HepG2 (cell line): ENCODE results near the gene RAMP3. TPM values are rescaled to one million over a fixed set of nuclear protein-coding genes. Genes with fewer than 3 reads are reported as not detected.
A peak's percentile ranks its signal among the peaks of the same experiment; 100 is the strongest.

Experiments used
- KLF12 ChIP-seq: sonication (generic); formaldehyde crosslinking; IDR thresholded peaks from 2 replicates; pipeline ENCODE4 v1.4.0; 2020; ENCODE audit warnings: missing genetic modification reagents, borderline replicate concordance
- KLF13 ChIP-seq: sonication (generic); formaldehyde crosslinking; IDR thresholded peaks from 2 replicates; pipeline ENCODE4 v1.4.0; 2020; ENCODE audit warnings: mild to moderate bottlenecking, missing genetic modification reagents
- MEIS1 ChIP-seq: sonication (generic); formaldehyde crosslinking; IDR thresholded peaks from 2 replicates; pipeline ENCODE4 v1.9.0; 2021; ENCODE audit warnings: mild to moderate bottlenecking, missing genetic modification reagents, moderate library complexity, borderline replicate concordance
- MTF2 ChIP-seq: sonication (generic); formaldehyde crosslinking; IDR thresholded peaks from 2 replicates; pipeline ENCODE4 v1.5.0; 2020; ENCODE audit warnings: missing genetic modification reagents, borderline replicate concordance
- PLRG1 ChIP-seq: fragments of 450-650 bp; conservative IDR thresholded peaks from 2 replicates; pipeline ENCODE4 v1.6.1; 2016
- SP2 ChIP-seq: sonication (generic); formaldehyde crosslinking; IDR thresholded peaks from 2 replicates; pipeline ENCODE4 v1.5.1; 2020; ENCODE audit warnings: mild to moderate bottlenecking, missing genetic modification reagents
- SRSF4 ChIP-seq: fragments of 200-400 bp; formaldehyde crosslinking; IDR thresholded peaks from one replicate; pipeline ENCODE4 v1.6.1; 2018; ENCODE audit warnings: mild to moderate bottlenecking, low read depth, low read length, moderate library complexity; ENCODE audit not compliant: poor library complexity, severe bottlenecking
- TOE1 ChIP-seq: sonication (generic); formaldehyde crosslinking; IDR thresholded peaks from 2 replicates; pipeline ENCODE4 v1.4.0; 2020; ENCODE audit warnings: mild to moderate bottlenecking, missing genetic modification reagents
- ZBTB8A ChIP-seq: sonication (generic); formaldehyde crosslinking; IDR thresholded peaks from 2 replicates; pipeline ENCODE4 v1.4.0; 2020; ENCODE audit warnings: mild to moderate bottlenecking, low read depth, missing genetic modification reagents, borderline replicate concordance
- ZNF256 ChIP-seq: sonication (generic); formaldehyde crosslinking; conservative IDR thresholded peaks from 2 replicates; pipeline ENCODE4 v1.4.0; 2020; ENCODE audit warnings: missing genetic modification reagents
- ZNF264 ChIP-seq: sonication (generic); formaldehyde crosslinking; IDR thresholded peaks from 2 replicates; pipeline ENCODE4 v1.4.0; 2020; ENCODE audit warnings: missing genetic modification reagents
- ZNF383 ChIP-seq: sonication (generic); formaldehyde crosslinking; IDR thresholded peaks from 2 replicates; pipeline ENCODE4 v1.4.0; 2020; ENCODE audit warnings: missing genetic modification reagents, mild to moderate bottlenecking, borderline replicate concordance
- polyA plus RNA-seq, 8 experiments: library from polyadenylated mRNA; depleted of rRNA in 3 of 8; stranded (reverse) in 7 of 8; unstranded in 1 of 8; fragments of >200 nt; fragmentation: Illumina TruSeq in 4 of 8; extraction: Trizol in 4 of 8; gene quantifications; 2 replicates each; pipeline versions ENCODE4 v1.2.1 to v1.2.3, GENCODE V29; 2011 to 2016; ENCODE audit warnings: low read depth in 4 of 8, missing spikeins in 1 of 8, mixed read lengths in 1 of 8; ENCODE audit not compliant: insufficient read depth in 1 of 8
- total RNA-seq, 5 experiments: library from RNA; depleted of rRNA; stranded (reverse); fragments of >200 nt; fragmentation: Illumina TruSeq; extraction: Trizol; gene quantifications; 2 replicates each; pipeline ENCODE4 v1.2.3, GENCODE V29; 2016; ENCODE audit warnings: low read depth in 1 of 5
- TF ChIP-seq, protein P1 (sequence below): sonication (generic); formaldehyde crosslinking; IDR thresholded peaks from 2 replicates; pipeline ENCODE4 v1.8.0; 2022; ENCODE audit warnings: low read depth, missing genetic modification reagents
- TF ChIP-seq, protein P2 (sequence below): sonication (generic); formaldehyde crosslinking; conservative IDR thresholded peaks from 2 replicates; pipeline ENCODE4 v1.4.0; 2020; ENCODE audit warnings: mild to moderate bottlenecking, missing genetic modification reagents, moderate library complexity
- TF ChIP-seq, protein P3 (sequence below): sonication (generic); formaldehyde crosslinking; IDR thresholded peaks from 2 replicates; pipeline ENCODE4 v1.5.1; 2020; ENCODE audit warnings: missing genetic modification reagents, mild to moderate bottlenecking, borderline replicate concordance
- TF ChIP-seq, protein P4 (sequence below): sonication (generic); formaldehyde crosslinking; IDR thresholded peaks from 2 replicates; pipeline ENCODE4 v1.4.0; 2020; ENCODE audit warnings: missing genetic modification reagents
- TF ChIP-seq, protein P5 (sequence below): sonication (generic); formaldehyde crosslinking; conservative IDR thresholded peaks from 2 replicates; pipeline ENCODE4 v1.5.0; 2020; ENCODE audit warnings: missing genetic modification reagents

RAMP3 gene
- total and polyA plus RNA-seq, 2 of the 13 experiments (the other 11 are each of a cell fraction or from before 2014, with no cell fraction given) = not detected

DNA sequence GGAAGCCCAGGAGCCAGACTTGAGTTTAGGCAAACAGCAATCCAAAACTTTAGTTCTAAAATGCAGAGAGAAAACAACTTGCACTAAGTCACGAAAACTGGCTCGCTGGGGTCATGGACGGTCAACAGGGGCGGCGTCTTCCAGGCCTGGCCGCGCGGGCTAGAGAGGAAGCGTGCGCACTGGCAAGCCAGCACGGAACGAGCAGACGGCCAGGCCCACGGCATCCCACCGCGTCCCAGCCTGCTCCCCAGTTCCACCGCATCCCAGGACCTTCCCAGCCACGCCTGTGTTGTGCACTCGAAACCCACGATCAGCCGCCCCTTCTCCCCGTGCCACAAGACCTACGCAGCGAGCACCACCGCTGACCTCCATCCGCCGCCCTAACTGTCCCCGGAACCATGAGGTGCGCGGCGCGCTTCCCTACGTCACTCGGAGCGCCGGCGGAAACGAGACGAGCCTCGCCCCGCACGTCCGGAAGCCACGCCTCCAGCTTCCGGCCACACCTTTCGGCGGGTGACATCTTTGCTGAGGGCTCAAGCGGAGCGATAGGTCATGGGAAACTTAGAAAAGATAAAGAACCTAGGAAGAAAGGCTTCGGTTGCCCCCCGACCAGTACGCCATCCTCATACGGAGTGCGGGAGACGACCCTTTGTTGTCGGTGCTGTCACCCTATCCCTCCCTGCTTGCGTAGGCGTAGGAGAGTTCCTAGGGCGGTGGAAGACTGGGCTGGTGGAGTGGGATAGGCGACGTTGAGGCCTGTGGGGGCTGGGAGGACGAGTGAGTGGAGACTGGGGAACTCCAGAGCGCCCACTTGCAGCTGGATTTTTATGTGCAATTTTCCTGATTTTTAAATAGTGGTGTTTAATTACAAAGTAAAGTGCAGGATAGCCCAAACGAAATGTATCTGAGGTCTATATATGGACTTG, 46.0 kb upstream of the RAMP3 start, which contains the start of gene TBRG4 (continued):
- TF ChIP-seq, protein P1, sequence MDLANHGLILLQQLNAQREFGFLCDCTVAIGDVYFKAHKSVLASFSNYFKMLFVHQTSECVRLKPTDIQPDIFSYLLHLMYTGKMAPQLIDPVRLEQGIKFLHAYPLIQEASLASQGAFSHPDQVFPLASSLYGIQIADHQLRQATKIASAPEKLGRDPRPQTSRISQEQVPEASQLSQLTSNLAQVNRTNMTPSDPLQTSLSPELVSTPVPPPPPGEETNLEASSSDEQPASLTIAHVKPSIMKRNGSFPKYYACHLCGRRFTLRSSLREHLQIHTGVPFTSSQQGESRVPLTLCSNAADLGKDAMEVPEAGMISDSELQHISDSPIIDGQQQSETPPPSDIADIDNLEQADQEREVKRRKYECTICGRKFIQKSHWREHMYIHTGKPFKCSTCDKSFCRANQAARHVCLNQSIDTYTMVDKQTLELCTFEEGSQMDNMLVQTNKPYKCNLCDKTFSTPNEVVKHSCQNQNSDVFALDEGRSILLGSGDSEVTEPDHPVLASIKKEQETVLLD (CRISPR knock-in tag) = peak; percentile 81
- TF ChIP-seq, protein P2, sequence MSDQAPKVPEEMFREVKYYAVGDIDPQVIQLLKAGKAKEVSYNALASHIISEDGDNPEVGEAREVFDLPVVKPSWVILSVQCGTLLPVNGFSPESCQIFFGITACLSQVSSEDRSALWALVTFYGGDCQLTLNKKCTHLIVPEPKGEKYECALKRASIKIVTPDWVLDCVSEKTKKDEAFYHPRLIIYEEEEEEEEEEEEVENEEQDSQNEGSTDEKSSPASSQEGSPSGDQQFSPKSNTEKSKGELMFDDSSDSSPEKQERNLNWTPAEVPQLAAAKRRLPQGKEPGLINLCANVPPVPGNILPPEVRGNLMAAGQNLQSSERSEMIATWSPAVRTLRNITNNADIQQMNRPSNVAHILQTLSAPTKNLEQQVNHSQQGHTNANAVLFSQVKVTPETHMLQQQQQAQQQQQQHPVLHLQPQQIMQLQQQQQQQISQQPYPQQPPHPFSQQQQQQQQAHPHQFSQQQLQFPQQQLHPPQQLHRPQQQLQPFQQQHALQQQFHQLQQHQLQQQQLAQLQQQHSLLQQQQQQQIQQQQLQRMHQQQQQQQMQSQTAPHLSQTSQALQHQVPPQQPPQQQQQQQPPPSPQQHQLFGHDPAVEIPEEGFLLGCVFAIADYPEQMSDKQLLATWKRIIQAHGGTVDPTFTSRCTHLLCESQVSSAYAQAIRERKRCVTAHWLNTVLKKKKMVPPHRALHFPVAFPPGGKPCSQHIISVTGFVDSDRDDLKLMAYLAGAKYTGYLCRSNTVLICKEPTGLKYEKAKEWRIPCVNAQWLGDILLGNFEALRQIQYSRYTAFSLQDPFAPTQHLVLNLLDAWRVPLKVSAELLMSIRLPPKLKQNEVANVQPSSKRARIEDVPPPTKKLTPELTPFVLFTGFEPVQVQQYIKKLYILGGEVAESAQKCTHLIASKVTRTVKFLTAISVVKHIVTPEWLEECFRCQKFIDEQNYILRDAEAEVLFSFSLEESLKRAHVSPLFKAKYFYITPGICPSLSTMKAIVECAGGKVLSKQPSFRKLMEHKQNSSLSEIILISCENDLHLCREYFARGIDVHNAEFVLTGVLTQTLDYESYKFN (CRISPR knock-in tag) = peak; percentile 69
- TF ChIP-seq, protein P3, sequence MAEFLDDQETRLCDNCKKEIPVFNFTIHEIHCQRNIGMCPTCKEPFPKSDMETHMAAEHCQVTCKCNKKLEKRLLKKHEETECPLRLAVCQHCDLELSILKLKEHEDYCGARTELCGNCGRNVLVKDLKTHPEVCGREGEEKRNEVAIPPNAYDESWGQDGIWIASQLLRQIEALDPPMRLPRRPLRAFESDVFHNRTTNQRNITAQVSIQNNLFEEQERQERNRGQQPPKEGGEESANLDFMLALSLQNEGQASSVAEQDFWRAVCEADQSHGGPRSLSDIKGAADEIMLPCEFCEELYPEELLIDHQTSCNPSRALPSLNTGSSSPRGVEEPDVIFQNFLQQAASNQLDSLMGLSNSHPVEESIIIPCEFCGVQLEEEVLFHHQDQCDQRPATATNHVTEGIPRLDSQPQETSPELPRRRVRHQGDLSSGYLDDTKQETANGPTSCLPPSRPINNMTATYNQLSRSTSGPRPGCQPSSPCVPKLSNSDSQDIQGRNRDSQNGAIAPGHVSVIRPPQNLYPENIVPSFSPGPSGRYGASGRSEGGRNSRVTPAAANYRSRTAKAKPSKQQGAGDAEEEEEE = 0 out of 2 replicates have a peak, but pooled peaks have one; percentile 57
- TF ChIP-seq ZBTB8A (CRISPR knock-in tag) = peak; percentile 82; the same call in 1 of the 2 replicates
- TF ChIP-seq, protein P4, sequence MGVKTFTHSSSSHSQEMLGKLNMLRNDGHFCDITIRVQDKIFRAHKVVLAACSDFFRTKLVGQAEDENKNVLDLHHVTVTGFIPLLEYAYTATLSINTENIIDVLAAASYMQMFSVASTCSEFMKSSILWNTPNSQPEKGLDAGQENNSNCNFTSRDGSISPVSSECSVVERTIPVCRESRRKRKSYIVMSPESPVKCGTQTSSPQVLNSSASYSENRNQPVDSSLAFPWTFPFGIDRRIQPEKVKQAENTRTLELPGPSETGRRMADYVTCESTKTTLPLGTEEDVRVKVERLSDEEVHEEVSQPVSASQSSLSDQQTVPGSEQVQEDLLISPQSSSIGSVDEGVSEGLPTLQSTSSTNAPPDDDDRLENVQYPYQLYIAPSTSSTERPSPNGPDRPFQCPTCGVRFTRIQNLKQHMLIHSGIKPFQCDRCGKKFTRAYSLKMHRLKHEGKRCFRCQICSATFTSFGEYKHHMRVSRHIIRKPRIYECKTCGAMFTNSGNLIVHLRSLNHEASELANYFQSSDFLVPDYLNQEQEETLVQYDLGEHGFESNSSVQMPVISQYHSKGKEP (CRISPR knock-in tag) = peak; percentile 75; the same call in 1 of the 2 replicates
- TF ChIP-seq, protein P5, sequence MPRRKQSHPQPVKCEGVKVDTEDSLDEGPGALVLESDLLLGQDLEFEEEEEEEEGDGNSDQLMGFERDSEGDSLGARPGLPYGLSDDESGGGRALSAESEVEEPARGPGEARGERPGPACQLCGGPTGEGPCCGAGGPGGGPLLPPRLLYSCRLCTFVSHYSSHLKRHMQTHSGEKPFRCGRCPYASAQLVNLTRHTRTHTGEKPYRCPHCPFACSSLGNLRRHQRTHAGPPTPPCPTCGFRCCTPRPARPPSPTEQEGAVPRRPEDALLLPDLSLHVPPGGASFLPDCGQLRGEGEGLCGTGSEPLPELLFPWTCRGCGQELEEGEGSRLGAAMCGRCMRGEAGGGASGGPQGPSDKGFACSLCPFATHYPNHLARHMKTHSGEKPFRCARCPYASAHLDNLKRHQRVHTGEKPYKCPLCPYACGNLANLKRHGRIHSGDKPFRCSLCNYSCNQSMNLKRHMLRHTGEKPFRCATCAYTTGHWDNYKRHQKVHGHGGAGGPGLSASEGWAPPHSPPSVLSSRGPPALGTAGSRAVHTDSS = no peak
- peak; percentile 86; the same call in 1 of the 2 replicates for TF ChIP-seq MTF2 (CRISPR knock-in tag)
- TF ChIP-seq KLF13 (CRISPR knock-in tag) = peak; percentile 76; the same call in 1 of the 2 replicates
- peak; percentile 20; the same call in 1 of the 2 replicates for TF ChIP-seq ZNF264 (CRISPR knock-in tag)
- TF ChIP-seq SP2 = peak; percentile 76
- TF ChIP-seq TOE1 = no peak
- no peak for TF ChIP-seq PLRG1
- TF ChIP-seq SRSF4 = no peak
- TF ChIP-seq MEIS1 (CRISPR knock-in tag) = peak; percentile 94; the same call in 1 of the 2 replicates
- TF ChIP-seq ZNF383 (CRISPR knock-in tag) = peak; percentile 84; the same call in 1 of the 2 replicates
- 0 out of 2 replicates have a peak, but pooled peaks have one; percentile 84 for TF ChIP-seq ZNF256
- TF ChIP-seq KLF12 (CRISPR knock-in tag) = peak; percentile 99; the same call in 1 of the 2 replicates
